HG02852 (cell line): ENCODE results near the gene CWH43.
"Not testable (repeated sequence)": the region's sequence is repeated elsewhere in the genome, so short reads cannot be mapped to it uniquely, and the experiment has no call there.

Experiments used
- ATAC-seq: cut with Tn5 transposase; IDR thresholded peaks from one replicate; pipeline ENCODE4 v1.9.1; 2021; ENCODE audit warnings: mild to moderate bottlenecking, moderate library complexity; ENCODE audit not compliant: unreplicated experiment

CWH43 gene

GRCh38 chr4:48974979-48975640 is 11.0 kb upstream of the CWH43 start:
- no peak for ATAC-seq

GRCh38 chr4:48976041-48976440 is 10.0 kb upstream of the CWH43 start:
- ATAC-seq = no peak

- no peak for ATAC-seq
Measured at GRCh38 chr4:48979914-48980579, 6.0 kb upstream of the CWH43 start.

GRCh38 chr4:48984005-48984404 is 2.1 kb upstream of the CWH43 start:
- ATAC-seq = not testable (repeated sequence)

- no peak for ATAC-seq
Measured at GRCh38 chr4:48985602-48985975, 486 bp upstream of the CWH43 start.

GRCh38 chr4:48986654-48987164 is 634 bp downstream of the CWH43 start:
- no peak for ATAC-seq

- ATAC-seq = no peak
Measured at GRCh38 chr4:48989461-48990203, 3.6 kb downstream of the CWH43 start.

GRCh38 chr4:48991357-48991756 is 5.3 kb downstream of the CWH43 start:
- ATAC-seq = no peak

- ATAC-seq = no peak
Measured at GRCh38 chr4:48997962-48998361, 11.9 kb downstream of the CWH43 start.

- no peak for ATAC-seq
Measured at GRCh38 chr4:48998440-48998839, 12.4 kb downstream of the CWH43 start.

- no peak for ATAC-seq
Measured at GRCh38 chr4:49000806-49001205, 14.7 kb downstream of the CWH43 start.

GRCh38 chr4:49002931-49003330 is 16.9 kb downstream of the CWH43 start:
- ATAC-seq = no peak

GRCh38 chr4:49018718-49019295 is 32.7 kb downstream of the CWH43 start:
- ATAC-seq = no peak

GRCh38 chr4:49032440-49033161 is 46.5 kb downstream of the CWH43 start:
- ATAC-seq = no peak

GRCh38 chr4:49036528-49036927 is 50.5 kb downstream of the CWH43 start:
- ATAC-seq = no peak

GRCh38 chr4:49044270-49044669 is 58.2 kb downstream of the CWH43 start:
- ATAC-seq = no peak

GRCh38 chr4:49058306-49058705 is 72.2 kb downstream of the CWH43 start:
- no peak for ATAC-seq

- no peak for ATAC-seq
Measured at GRCh38 chr4:49063670-49064069, 77.6 kb downstream of the CWH43 start.

- ATAC-seq = not testable (repeated sequence)
Measured at GRCh38 chr4:49072196-49072595, 86.1 kb downstream of the CWH43 start.

- peak; percentile 29 for ATAC-seq
Measured at GRCh38 chr4:49091883-49092282, 105.8 kb downstream of the CWH43 start.

- ATAC-seq = peak; percentile 54
Measured at GRCh38 chr4:49092608-49093135, 106.6 kb downstream of the CWH43 start.
